Stimulated activated CD4-positive, alpha-beta T cell treated with anti-CD3 and anti-CD28 coated beads, Interleukin-4, amount 100 ng/mL, for 24 hours (primary cell): ENCODE measurements around the gene ZFYVE27.
"Not testable (repeated sequence)": the region's sequence is repeated elsewhere in the genome, so short reads cannot be mapped to it uniquely, and the experiment has no call there.

Experiments
- DNase-seq: peaks from one replicate; pipeline ENCODE4 v3.0.0-alpha.2; 2020

Gene ZFYVE27, protein sequence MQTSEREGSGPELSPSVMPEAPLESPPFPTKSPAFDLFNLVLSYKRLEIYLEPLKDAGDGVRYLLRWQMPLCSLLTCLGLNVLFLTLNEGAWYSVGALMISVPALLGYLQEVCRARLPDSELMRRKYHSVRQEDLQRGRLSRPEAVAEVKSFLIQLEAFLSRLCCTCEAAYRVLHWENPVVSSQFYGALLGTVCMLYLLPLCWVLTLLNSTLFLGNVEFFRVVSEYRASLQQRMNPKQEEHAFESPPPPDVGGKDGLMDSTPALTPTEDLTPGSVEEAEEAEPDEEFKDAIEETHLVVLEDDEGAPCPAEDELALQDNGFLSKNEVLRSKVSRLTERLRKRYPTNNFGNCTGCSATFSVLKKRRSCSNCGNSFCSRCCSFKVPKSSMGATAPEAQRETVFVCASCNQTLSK

GRCh38 chr10:97736902-97737769, at the start of gene ZFYVE27:
TSS of gene ZFYVE27 (plus strand) at chr10:97737128. CDS start at chr10:97738478, 1,350 bp downstream.
- peak; percentile 97 for DNase-seq

DNA sequence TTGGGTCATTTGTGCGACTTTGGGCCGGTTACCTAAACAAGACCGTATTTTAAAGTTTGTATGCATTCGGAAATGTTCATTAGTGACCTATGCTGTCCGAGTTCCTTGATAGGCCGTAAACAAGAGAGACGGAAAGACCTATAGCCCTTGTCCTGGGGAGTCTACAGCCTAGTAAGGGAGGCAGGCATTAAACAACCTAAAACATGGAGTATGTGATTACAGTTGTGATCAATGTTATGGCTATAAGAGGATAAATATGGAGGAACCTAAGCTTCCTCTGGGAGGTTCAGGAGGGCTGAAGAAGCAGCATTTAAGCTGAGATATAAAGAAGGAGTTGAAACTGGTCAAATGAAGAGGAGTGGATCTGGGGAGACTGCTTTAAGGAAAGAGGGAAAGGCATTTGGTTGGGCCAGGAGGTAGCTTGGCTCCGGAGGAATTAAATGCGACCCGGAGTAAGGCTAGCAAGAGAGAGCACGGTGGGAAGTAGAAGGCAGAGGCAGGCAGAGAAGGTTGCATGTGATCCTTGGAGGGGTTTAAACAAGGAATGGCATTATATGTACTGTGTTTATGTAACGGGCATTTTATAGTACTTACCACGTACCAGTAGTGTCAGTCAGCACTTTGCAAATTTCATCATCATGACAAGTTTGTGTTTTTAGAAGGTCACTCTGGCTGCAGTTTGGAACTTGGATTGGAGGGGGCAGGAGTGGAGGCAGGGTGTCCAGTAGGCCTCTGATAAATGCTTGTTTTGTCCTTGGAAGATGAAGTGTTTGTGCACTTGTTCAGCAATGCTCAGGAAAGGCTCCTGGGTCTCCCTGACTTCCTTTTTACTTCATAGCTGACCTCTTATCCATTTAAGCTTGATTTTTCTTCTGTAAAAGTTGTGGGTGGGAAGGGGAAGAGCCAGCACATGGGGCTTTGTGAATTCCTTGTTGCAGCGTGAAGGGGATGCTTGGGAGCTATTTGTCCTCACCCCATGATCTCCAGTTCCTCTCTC, 48.8 kb upstream of the ZFYVE27 start:
- DNase-seq = no peak

DNA sequence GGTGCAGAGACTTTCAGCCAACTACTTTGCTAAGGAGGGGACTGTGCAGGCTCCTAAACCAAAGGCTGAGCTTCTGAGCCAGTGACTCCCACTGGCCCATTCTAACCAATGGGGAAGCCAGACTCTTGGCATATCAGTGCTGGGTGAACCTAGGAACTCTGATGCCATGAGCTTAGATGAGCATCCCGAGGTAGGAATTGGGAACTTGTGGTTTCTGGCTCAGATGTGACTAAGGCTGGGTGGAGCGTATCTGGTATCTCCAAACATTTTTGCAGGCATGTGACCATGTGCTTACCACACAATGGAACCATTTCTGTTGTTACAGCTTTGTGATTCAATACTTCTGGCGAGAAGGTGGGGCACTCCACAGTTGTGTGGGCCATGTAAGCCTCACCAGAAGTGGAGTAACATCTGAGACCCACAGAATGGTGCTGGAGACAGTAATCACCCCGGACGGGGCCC, 47.3 kb upstream of the ZFYVE27 start:
- no peak for DNase-seq

DNA sequence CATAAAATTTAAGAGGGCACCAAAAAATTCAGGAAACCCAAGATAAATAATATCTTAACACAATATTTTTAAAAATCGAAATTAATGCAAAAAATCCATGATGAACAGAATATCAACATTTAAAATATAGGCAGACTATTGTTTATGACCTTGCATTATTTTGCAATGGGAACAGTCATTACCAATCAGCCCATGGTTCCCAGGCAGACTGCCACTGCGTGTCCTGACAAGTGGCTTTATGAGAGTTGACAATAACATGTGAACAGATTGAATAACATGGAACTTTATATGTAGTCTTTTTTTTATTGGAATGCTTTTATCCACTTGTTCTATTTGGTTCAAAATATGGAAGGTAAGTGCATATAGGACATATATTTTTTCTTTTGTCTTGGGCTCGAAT, 46.8 kb upstream of the ZFYVE27 start:
- no peak for DNase-seq

DNA sequence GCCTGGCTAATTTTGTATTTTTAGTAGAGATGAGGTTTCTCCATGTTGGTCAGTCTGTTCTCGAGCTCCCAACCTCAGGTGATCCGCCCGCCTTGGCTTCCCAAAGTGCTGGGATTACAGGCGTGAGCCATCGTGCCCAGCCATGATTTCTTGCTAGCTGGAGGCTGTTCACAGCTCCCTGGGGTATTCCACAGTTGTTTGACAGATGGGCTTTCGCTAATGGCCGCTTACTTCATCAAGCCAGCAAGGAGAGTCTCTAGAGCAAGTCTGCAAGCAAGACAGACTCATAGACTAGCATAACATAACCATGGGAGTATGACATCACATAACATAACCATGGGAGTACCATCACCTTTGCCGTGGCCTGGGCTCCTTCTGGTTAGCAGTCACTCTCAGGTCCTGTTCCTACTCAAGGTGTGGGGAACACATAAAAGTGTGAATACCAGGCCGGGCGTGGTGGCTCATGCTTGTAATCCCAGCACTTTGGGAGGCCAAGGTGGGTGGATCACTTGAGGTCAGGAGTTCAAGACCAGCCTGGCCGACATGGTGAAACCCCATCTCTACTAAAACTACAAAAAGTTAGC, 38.8 kb upstream of the ZFYVE27 start:
- DNase-seq = not testable (repeated sequence)

GRCh38 chr10:97701438-97702069, 35.4 kb upstream of the ZFYVE27 start:
- DNase-seq = peak; percentile 60

DNA sequence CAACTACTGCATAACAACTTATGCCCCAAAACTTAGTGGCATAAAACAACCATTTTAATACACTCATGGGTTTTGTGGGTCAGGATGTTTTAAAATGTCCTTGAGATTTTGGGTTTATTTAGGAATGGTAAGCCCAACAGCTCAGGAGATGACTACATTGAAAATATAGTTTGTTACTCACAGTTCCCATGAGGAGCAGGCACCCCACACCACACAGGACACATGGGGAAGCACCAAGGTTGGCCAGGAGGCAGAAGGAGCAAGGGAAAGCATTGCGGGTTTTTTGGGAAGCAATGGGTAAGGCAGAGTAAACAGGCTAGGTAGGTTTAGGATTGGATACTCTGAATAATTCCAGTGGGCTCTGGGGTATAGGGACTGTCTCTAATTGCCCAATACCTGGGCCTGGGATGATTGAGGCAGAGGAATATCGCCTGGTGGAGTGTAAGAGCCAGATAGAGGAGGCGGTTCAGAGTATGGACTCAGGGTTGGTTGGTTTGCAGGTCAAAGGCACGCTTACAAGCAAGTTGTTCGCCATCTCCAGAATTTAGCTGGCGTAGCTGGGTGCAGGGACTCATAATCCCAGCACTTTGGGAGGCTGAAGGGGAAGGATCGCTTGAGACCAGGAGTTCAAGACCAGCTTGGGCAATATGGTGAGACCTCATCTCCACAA, 33.4 kb upstream of the ZFYVE27 start:
- DNase-seq = no peak

DNA sequence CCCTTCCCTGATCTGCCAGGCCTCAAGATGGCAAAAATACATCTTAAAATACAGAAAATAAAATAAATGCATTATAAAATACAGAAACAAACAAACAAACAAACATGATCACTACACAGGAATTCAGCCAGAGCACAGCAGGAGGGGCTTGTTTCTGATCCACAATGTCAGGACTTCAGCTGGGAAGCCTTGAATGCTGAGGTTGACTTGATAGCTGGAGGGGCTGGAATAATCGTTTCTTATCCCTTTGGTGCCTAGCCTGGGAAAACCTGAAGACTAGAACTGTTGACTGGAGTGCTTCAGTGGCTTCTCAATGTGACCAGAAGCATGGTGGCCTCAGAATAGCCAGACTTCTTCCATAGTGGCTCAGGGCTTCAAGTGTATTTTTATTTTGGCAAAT, 32.6 kb upstream of the ZFYVE27 start:
- no peak for DNase-seq

- no peak for DNase-seq
These were observed 31.8 kb upstream of the ZFYVE27 start for GRCh38 chr10:97705006-97705670.

GRCh38 chr10:97707134-97707861, 29.6 kb upstream of the ZFYVE27 start:
- no peak for DNase-seq

- no peak for DNase-seq
These were observed 28.8 kb upstream of the ZFYVE27 start for GRCh38 chr10:97708167-97708566.

DNA sequence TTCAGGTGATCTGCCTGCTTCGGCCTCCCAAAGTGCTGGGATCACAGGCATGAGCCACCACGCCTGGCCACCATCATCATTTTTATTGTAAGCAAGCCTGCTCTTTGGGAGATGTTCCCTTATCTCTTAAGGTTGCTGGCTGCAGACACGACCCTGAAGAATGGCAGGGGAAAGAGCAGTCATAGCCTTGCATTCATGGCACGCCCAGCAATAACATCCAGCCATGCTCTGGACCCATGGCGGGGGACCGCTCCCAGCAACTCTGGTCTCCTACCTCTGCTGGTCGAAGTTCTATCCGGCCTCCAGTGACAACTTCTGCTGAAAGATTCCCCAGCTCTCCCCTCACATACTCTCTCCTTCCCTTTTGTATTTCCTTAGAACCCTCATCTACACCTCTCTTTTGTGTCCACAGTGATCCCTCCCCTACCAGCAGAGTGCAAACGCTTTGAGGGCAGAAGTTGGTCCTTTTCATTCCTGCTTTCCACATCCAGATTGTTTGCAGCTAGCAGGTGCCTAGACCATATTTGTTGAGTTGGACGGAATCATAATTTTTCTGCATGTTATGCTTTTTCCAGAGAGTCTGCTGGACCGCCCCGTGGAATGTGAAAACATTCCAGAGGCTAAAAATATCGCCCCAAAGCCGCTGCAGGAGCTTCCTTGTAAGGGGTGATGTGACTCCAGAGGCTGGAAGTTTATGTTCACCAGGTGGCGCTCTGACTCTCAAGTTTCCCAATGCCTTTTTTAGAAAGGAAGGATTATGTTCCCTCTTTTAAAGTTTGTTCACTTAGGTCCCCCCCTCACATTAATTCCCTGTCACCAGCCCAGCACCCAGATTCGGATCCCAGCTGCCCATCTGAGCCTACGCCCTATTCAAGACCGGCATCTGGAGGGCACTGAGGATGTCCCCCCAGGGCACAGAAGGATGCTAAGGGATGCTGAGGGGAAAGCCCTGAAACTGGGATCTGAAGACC, 27.7 kb upstream of the ZFYVE27 start:
- DNase-seq = peak; percentile 50

DNA sequence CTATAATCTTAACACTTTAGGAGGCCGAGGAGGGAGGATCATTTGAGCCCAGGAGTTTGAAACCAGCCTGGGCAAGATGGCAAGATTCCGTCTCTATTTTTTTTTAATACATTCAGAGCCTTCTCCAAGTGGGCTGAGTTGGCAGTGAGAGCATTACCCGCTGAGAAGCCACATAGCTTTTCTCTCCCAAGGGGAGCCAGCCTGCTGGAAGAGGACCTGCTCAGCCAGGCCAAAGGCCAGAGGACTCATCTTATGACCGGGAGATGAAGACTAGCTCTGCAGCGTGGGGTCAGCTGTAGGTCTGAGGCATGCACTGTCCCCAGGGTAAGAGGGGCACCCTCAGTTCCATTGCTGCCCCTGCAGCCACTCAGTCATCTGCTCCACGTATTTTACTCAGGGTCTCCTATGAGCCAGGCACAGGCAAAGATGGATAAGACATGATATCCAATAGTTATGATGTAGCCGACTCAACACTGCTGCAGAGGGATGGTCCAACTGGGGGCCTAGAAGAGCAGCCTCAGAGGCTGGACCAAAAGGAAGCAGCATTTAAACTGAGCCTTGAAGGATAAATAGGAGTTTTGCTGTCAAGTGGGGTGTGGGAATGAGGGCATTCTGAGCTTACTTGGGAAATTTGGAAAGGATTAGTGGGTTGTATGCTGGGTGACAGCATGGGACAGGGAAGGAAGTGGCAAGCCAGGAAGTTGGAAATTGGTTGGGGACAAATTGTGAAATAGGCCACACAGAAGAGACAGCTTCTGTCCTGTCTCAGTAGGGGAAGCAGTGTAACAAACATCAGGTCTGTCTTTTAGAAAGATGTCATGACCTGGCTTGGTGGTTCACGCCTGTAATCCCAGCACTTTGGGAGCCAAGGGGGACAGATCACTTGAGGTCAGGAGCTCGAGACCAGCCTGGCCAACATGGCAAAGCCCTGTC, 25.0 kb upstream of the ZFYVE27 start:
- no peak for DNase-seq

DNA sequence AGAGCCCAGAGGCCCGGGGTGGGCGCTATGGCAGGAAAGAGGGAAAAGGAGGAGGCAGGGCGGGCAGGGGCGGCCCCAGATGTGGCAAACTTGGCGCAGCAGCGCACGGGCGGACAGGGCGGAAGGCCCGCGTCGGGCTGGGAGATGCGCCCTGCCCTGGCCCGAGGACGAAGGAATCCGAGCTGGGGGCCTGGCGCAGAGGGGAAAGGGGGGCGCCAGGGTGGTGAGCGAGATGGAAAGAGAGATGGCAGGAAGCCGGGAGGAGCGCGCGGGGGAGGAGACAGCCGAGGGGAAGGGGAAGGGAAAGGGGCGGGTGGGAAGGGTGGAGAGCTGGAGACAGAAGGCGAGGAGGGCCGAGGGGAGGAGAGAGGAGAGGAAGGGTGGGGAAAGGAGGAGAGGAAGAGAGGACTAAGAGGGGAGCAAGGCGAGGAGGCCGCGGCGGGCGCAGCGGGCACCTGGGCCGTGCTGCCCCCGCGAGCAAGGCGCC, 23.5 kb upstream of the ZFYVE27 start, which contains the start of gene MARVELD1:
Gene MARVELD1, plus strand, starts transcription at position 392 of the 487 bp plus-strand sequence. CDS start 147 bp downstream, outside the sequence.
- DNase-seq = peak; percentile 9

- peak; percentile 50 for DNase-seq
These were observed 23.0 kb upstream of the ZFYVE27 start for GRCh38 chr10:97713826-97714400.
